Hepatocyte (in vitro differentiated cells): ENCODE measurements around the gene NRP1. TPM values are rescaled to one million over a fixed set of nuclear protein-coding genes. Genes with fewer than 3 reads are reported as not detected.

ENCODE experiments used
- DNase-seq: peaks from one replicate; pipeline ENCODE4 v3.0.0-alpha.2; 2016; ENCODE audit warnings: low spot score
- H2AFZ ChIP-seq: fragments of 200-600 bp; sonication (generic); 2 replicates; pipeline ENCODE4 v1.6.0; 2016; ENCODE audit warnings: antibody characterized with exemption, mild to moderate bottlenecking
- H3K27ac ChIP-seq: fragments of 200-600 bp; sonication (generic); 2 replicates; pipeline ENCODE4 v1.5.1; 2016; ENCODE audit warnings: mild to moderate bottlenecking
- H3K27me3 ChIP-seq: fragments of 200-600 bp; sonication (generic); 2 replicates; pipeline ENCODE4 v1.6.1; 2016
- H3K36me3 ChIP-seq: fragments of 200-600 bp; sonication (generic); replicated peaks from 2 replicates; pipeline ENCODE4 v1.5.1; 2016; ENCODE audit warnings: low read depth; ENCODE audit not compliant: insufficient read depth
- H3K4me1 ChIP-seq: fragments of 200-600 bp; sonication (generic); 2 replicates; pipeline ENCODE4 v1.5.1; 2016; ENCODE audit warnings: mild to moderate bottlenecking, moderate library complexity; ENCODE audit not compliant: insufficient read depth
- H3K4me2 ChIP-seq: fragments of 200-600 bp; sonication (generic); 2 replicates; pipeline ENCODE4 v1.6.0; 2016
- H3K4me3 ChIP-seq: fragments of 200-600 bp; sonication (generic); 2 replicates; pipeline ENCODE4 v1.5.1; 2016; ENCODE audit warnings: mild to moderate bottlenecking
- H3K79me2 ChIP-seq: fragments of 200-600 bp; sonication (generic); 2 replicates; pipeline ENCODE4 v1.6.0; 2017; ENCODE audit warnings: mild to moderate bottlenecking
- H3K9me2 ChIP-seq: fragments of 200-600 bp; sonication (generic); replicated peaks from 2 replicates; pipeline ENCODE4 v1.6.0; 2017; ENCODE audit warnings: mild to moderate bottlenecking; ENCODE audit not compliant: insufficient read depth
- H3K9me3 ChIP-seq: fragments of 200-600 bp; sonication (generic); 2 replicates; pipeline ENCODE4 v1.5.1; 2016; ENCODE audit warnings: low read depth, mild to moderate bottlenecking
- H4K20me1 ChIP-seq: fragments of 200-600 bp; sonication (generic); 2 replicates; pipeline ENCODE4 v1.6.0; 2016; ENCODE audit warnings: mild to moderate bottlenecking; ENCODE audit not compliant: insufficient read depth, poor library complexity, severe bottlenecking
- CTCF ChIP-seq: fragments of 200-600 bp; sonication (generic); IDR thresholded peaks from 2 replicates; pipeline ENCODE4 v1.5.1; 2016; ENCODE audit warnings: antibody characterized with exemption, mild to moderate bottlenecking; ENCODE audit not compliant: poor library complexity
- EZH2 ChIP-seq: fragments of 200-600 bp; sonication (generic); IDR thresholded peaks from 2 replicates; pipeline ENCODE4 v1.6.1; 2016; ENCODE audit warnings: antibody characterized with exemption, mild to moderate bottlenecking, borderline replicate concordance
- EZH2phosphoT487 ChIP-seq: fragments of 200-600 bp; sonication (generic); IDR thresholded peaks from one replicate; pipeline ENCODE4 v1.6.1; 2018; ENCODE audit warnings: antibody characterized with exemption, mild to moderate bottlenecking, low read depth, moderate library complexity; ENCODE audit not compliant: unreplicated experiment, severe bottlenecking
- WGBS: methylation state at CpG from one replicate; pipeline ENCODE4 v1.1.6; 2016; ENCODE audit warnings: low lambda C conversion rate; ENCODE audit errors: missing lambda C conversion rate; 5-methylcytosine and 5-hydroxymethylcytosine counted together
- polyA plus RNA-seq: library from polyadenylated mRNA; unstranded; fragments of >200 nt; fragmentation: Nextera tagmentation; extraction: Ambion mirVana; gene quantifications from 2 replicates; pipeline ENCODE4 v1.2.1, GENCODE V29; 2016
- total RNA-seq: library from RNA; depleted of rRNA; stranded (reverse); fragments of >200 nt; gene quantifications from 2 replicates; pipeline ENCODE4 v1.2.3, GENCODE V29; 2014

NRP1 gene
- total and polyA plus RNA-seq, 2 experiments from 2014 or later = 32.2 to 46.9 TPM

GRCh38 chr10:33240258-33240657 lies 94.2 kb downstream of the NRP1 start:
- H3K36me3 ChIP-seq = no peaks in the 10 kb centered on the region

GRCh38 chr10:33239257-33239656 lies 95.2 kb downstream of the NRP1 start:
- Histone ChIP-seq H3K27ac (no peak overlapping the region), H2AFZ (no peak overlapping the region), H3K4me2 (no peak overlapping the region), H3K9me3 (no peaks in the 10 kb centered on the region), H3K79me2 (no peaks in the 10 kb centered on the region), H3K4me1 (peaks cover 49% of the 10 kb centered on the region), H3K4me3 (no peak overlapping the region), H3K27me3 (no peaks in the 10 kb centered on the region), H3K36me3 (no peaks in the 10 kb centered on the region), H3K9me2 (no peaks in the 10 kb centered on the region), H4K20me1 (no peaks in the 10 kb centered on the region)
- no peak for DNase-seq
- TF ChIP-seq EZH2 (no peak), EZH2phosphoT487 (no peak), CTCF (no peak)
- 26% methylated on average over 2 of the region's 2 CpGs for WGBS

More at GRCh38 chr10:33240258-33240657, 94.2 kb downstream of the NRP1 start:
- Histone ChIP-seq H2AFZ (no peak overlapping the region), H4K20me1 (no peaks in the 10 kb centered on the region), H3K79me2 (no peaks in the 10 kb centered on the region), H3K9me3 (no peaks in the 10 kb centered on the region), H3K4me1 (peaks cover 39% of the 10 kb centered on the region), H3K27ac (no peak overlapping the region), H3K27me3 (no peaks in the 10 kb centered on the region), H3K4me2 (no peak overlapping the region), H3K9me2 (no peaks in the 10 kb centered on the region), H3K4me3 (no peak overlapping the region)
- WGBS = 59% methylated on average over 2 of the region's 2 CpGs
- DNase-seq = no peak
- TF ChIP-seq EZH2phosphoT487 (no peak), EZH2 (no peak), CTCF (no peak)

- Histone ChIP-seq H3K4me2 (no peak overlapping the region), H3K27ac (peak overlapping the region; percentile 77), H2AFZ (no peak overlapping the region)
Observed at GRCh38 chr10:33238643-33239042, 95.8 kb downstream of the NRP1 start.

More at GRCh38 chr10:33238643-33239042, 95.8 kb downstream of the NRP1 start:
- no peaks in the 10 kb centered on the region for H3K9me3 ChIP-seq
- H3K79me2 ChIP-seq = peaks cover under 1% of the 10 kb centered on the region
- TF ChIP-seq CTCF (no peak), EZH2 (no peak), EZH2phosphoT487 (no peak)
- no peaks in the 10 kb centered on the region for H3K27me3 ChIP-seq
- no peak overlapping the region for H3K4me3 ChIP-seq
- H3K9me2 ChIP-seq = no peaks in the 10 kb centered on the region
- H3K36me3 ChIP-seq = no peaks in the 10 kb centered on the region
- H3K4me1 ChIP-seq = peaks cover 50% of the 10 kb centered on the region
- 84% methylated on average over 3 of the region's 3 CpGs for WGBS
- no peak for DNase-seq
- H4K20me1 ChIP-seq = no peaks in the 10 kb centered on the region
